ENCODE measurements around the gene ZDHHC7. TPM values are rescaled to one million over a fixed set of nuclear protein-coding genes. Genes with fewer than 3 reads are reported as not detected.

Gene ZDHHC7
- total RNA-seq, 1 experiment from 2014 or later: 39.9 TPM

DNA sequence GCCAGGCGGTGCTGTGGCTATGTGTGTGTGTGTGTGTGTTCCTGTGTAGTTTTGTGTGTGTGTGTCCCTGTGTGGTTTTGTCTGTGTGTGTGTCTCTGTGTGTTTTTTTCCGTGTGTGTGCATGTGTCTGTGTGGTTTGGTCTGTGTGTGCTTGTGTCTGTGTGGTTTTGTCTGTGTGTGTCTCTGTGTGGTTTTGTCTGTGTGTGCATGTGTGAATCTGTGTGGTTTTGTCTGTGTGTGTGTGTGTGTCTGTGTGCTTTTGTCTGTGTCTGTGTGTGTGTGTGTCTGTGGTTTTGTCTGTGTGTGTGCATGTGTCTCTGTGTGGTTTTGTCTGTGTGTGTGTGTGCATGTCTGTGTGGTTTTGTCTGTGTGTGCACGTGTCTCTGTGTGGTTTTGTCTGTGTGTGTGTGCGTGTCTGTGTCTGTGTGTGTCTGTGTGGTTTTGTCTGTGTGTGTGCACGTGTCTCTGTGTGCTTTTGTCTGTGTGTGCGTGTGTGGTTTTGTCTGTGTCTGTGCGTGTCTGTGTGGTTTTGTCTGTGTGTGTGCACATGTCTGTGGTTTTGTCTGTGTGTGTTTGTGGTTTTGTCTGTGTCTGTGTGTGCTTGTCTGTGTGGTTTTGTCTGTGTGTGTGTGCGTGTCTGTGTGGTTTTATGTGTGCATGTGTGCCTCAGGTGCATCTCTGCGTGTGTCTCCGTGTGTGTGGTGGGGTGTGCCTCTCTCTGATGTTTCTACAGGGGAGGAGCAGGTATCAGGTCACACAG, 62.3 kb downstream of the ZDHHC7 start:
- Histone ChIP-seq H3K4me3 (replicated peaks in 1 of 2; ENCODE audit: low read depth in 1 of 2, low read length in 2 of 2) (no peak overlapping the region), H3K4me1 (ENCODE audit: control insufficient read depth in 1 of 2, insufficient read depth in 2 of 2, low read length in 2 of 2) (peaks cover 0 to 3% of the 10 kb centered on the region in 2 experiments; a peak in 1 of 4 replicates), H3K9ac (ENCODE audit: low read length) (no peak overlapping the region), H3K36me3 (ENCODE audit: control insufficient read depth in 1 of 2, insufficient read depth in 2 of 2, low read length in 2 of 2) (no peaks in the 10 kb centered on the region), H3K27ac (ENCODE audit: low read depth, low read length) (no peak overlapping the region), H3K4me2 (ENCODE audit: low read length) (no peak overlapping the region), H3K9me3 (ENCODE audit: control insufficient read depth in 1 of 2, insufficient read depth in 1 of 2, low read depth in 1 of 2, low read length in 2 of 2) (no peaks in the 10 kb centered on the region), H2AFZ (ENCODE audit: low read depth, low read length, poor library complexity, severe bottlenecking) (no peak overlapping the region), H3K79me2 (ENCODE audit: insufficient read depth, low read length) (no peaks in the 10 kb centered on the region), H3K9me2 (ENCODE audit: insufficient read depth) (no peaks in the 10 kb centered on the region), H4K20me1 (ENCODE audit: insufficient read depth) (no peaks in the 10 kb centered on the region), H3K27me3 (ENCODE audit: insufficient read depth, low read length) (no peaks in the 10 kb centered on the region)
- ChIA-PET POLR2A (no interaction called here), CTCF (no interaction called here), RAD21 (ENCODE audit: low non-redundant PET in 1 of 2, low total read pairs in 2 of 2, uncharacterized antibody in 2 of 2, unreplicated experiment in 2 of 2) (no interaction called here)
- intact Hi-C loops (cut with micrococcal nuclease): no loop called here
- ATAC-seq (no peak), DNase-seq (ENCODE audit: low read depth, low spot score) (no peak)
- BruUV-seq (replicated peaks): no TSS peak
- TF ChIP-seq FOSL1 (IDR thresholded peaks at IDR 0.05; ENCODE audit: low read depth): no peak
- no peak for TF ChIP-seq POLR2A (IDR thresholded peaks at IDR 0.05; ENCODE audit: borderline replicate concordance, extremely low read depth, insufficient read depth, insufficient read length)
- no peak for TF ChIP-seq ATF3 (IDR thresholded peaks at IDR 0.05)
- TF ChIP-seq, protein P1, sequence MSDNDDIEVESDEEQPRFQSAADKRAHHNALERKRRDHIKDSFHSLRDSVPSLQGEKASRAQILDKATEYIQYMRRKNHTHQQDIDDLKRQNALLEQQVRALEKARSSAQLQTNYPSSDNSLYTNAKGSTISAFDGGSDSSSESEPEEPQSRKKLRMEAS (IDR thresholded peaks at IDR 0.05): no peak
- no peak for TF ChIP-seq ZFX (IDR thresholded peaks at IDR 0.05)
- TF ChIP-seq SRF (IDR thresholded peaks at IDR 0.05; ENCODE audit: low read depth): no peak
- no peak for TF ChIP-seq ELF1 (IDR thresholded peaks at IDR 0.05; ENCODE audit: borderline replicate concordance, low read depth)
- TF ChIP-seq CEBPB (IDR thresholded peaks at IDR 0.05; ENCODE audit: low read depth): no peak
- TF ChIP-seq YY1 (IDR thresholded peaks at IDR 0.05; ENCODE audit: extremely low read depth, insufficient replicate concordance, low read depth, low read length): no peak
- no peak for TF ChIP-seq POLR2AphosphoS5 (IDR thresholded peaks at IDR 0.05; ENCODE audit: low read depth, low read length)
- TF ChIP-seq TCF7L2 (IDR thresholded peaks at IDR 0.05; ENCODE audit: borderline replicate concordance, extremely low read depth, insufficient read depth, insufficient read length): no peak
- no peak for TF ChIP-seq EGR1 (IDR thresholded peaks at IDR 0.05; ENCODE audit: low read depth)
